HG02981 (cell line): ENCODE results near the gene TM4SF20.
A peak's percentile ranks its signal among the peaks of the same experiment; 100 is the strongest.
"Not testable (repeated sequence)": the region's sequence is repeated elsewhere in the genome, so short reads cannot be mapped to it uniquely, and the experiment has no call there.

Experiments
- ATAC-seq: cut with Tn5 transposase; IDR thresholded peaks from one replicate; pipeline ENCODE4 v1.9.1; 2021; ENCODE audit warnings: mild to moderate bottlenecking, moderate library complexity; ENCODE audit not compliant: unreplicated experiment

The TM4SF20 gene

GRCh38 chr2:227368574-227368973 lies 10.5 kb downstream of the TM4SF20 start:
- ATAC-seq = no peak

- no peak for ATAC-seq
Measured at GRCh38 chr2:227367427-227367795, 11.7 kb downstream of the TM4SF20 start.

- no peak for ATAC-seq
Measured at GRCh38 chr2:227366769-227367426, 12.2 kb downstream of the TM4SF20 start.

- ATAC-seq = no peak
Measured at GRCh38 chr2:227365833-227366232, 13.3 kb downstream of the TM4SF20 start.

- ATAC-seq = not testable (repeated sequence)
Measured at GRCh38 chr2:227364585-227365263, 14.4 kb downstream of the TM4SF20 start.

- no peak for ATAC-seq
Measured at GRCh38 chr2:227363756-227364155, 15.3 kb downstream of the TM4SF20 start.

GRCh38 chr2:227360351-227360750 lies 18.8 kb downstream of the TM4SF20 start:
- ATAC-seq = no peak

GRCh38 chr2:227351639-227352038 lies 27.5 kb downstream of the TM4SF20 start:
- ATAC-seq = peak; percentile 69

- no peak for ATAC-seq
Measured at GRCh38 chr2:227349989-227350612, 29.0 kb downstream of the TM4SF20 start.

- ATAC-seq = no peak
Measured at GRCh38 chr2:227348324-227348723, 30.8 kb downstream of the TM4SF20 start.

GRCh38 chr2:227347117-227347516 lies 32.0 kb downstream of the TM4SF20 start:
- no peak for ATAC-seq

- no peak for ATAC-seq
Measured at GRCh38 chr2:227344231-227344630, 34.9 kb downstream of the TM4SF20 start.

- ATAC-seq = no peak
Measured at GRCh38 chr2:227341553-227341952, 37.6 kb downstream of the TM4SF20 start.

GRCh38 chr2:227340106-227340505 lies 39.0 kb downstream of the TM4SF20 start:
- ATAC-seq = no peak

- ATAC-seq = no peak
Measured at GRCh38 chr2:227339098-227339599, 40.0 kb downstream of the TM4SF20 start.

- no peak for ATAC-seq
Measured at GRCh38 chr2:227337442-227337841, 41.7 kb downstream of the TM4SF20 start.

- ATAC-seq = no peak
Measured at GRCh38 chr2:227335713-227336112, 43.4 kb downstream of the TM4SF20 start.

- ATAC-seq = no peak
Measured at GRCh38 chr2:227326783-227327182, 52.3 kb downstream of the TM4SF20 start.

- no peak for ATAC-seq
Measured at GRCh38 chr2:227325839-227326195, 53.3 kb downstream of the TM4SF20 start.

GRCh38 chr2:227324995-227325838 lies 53.9 kb downstream of the TM4SF20 start, which contains the start of gene MFF:
Gene MFF (plus strand): TSS chr2:227325251. CDS start chr2:227330666, 5,415 bp downstream.
- peak; percentile 98 for ATAC-seq

GRCh38 chr2:227324642-227324994 lies 54.5 kb downstream of the TM4SF20 start:
- ATAC-seq = no peak
